Testis (tissue), 2 donors: ENCODE results near the gene NTM.

ENCODE experiments used
- CTCF ChIP-seq, 3 experiments: fragments of 450-650 bp in 2 of 3; fragments of 200-600 bp in 1 of 3; sonication (generic) in 1 of 3; IDR thresholded peaks; one replicate each; pipeline ENCODE4 v1.5.1; 2016 to 2019; ENCODE audit warnings: antibody characterized with exemption in 3 of 3, mild to moderate bottlenecking in 2 of 3, moderate library complexity in 1 of 3
- POLR2A ChIP-seq: fragments of 450-650 bp; IDR thresholded peaks from one replicate; pipeline ENCODE4 v1.6.1; 2017; ENCODE audit warnings: antibody characterized with exemption, mild to moderate bottlenecking, moderate library complexity

- TF ChIP-seq POLR2A (no peak), CTCF (IDR thresholded peaks at IDR 0.05) (no peak)
Measured at GRCh38 chr11:131964698-131965483, 594.5 kb downstream of the NTM start.
